ENCODE results near the gene COL4A6.

DNA sequence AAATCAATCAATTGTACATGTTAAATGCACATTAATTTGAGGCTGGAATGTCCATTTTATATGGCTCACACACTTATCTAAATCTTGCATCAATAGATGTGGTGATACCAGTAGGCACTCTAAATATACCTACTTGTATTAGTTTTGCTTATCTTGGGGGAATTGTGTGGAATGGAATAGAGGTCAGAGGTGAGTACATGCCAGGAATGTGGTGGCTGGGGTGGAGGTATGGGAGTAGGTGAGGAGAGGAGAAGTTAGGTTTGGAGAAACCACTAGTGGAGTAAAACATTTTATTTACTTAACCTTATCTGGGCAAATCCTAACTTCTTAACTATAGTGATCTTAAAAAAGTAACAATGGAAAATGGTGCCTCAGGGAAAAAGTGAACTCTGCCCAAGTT lies 183.6 kb downstream of the COL4A6 start:
- TF ChIP-seq, protein P1, sequence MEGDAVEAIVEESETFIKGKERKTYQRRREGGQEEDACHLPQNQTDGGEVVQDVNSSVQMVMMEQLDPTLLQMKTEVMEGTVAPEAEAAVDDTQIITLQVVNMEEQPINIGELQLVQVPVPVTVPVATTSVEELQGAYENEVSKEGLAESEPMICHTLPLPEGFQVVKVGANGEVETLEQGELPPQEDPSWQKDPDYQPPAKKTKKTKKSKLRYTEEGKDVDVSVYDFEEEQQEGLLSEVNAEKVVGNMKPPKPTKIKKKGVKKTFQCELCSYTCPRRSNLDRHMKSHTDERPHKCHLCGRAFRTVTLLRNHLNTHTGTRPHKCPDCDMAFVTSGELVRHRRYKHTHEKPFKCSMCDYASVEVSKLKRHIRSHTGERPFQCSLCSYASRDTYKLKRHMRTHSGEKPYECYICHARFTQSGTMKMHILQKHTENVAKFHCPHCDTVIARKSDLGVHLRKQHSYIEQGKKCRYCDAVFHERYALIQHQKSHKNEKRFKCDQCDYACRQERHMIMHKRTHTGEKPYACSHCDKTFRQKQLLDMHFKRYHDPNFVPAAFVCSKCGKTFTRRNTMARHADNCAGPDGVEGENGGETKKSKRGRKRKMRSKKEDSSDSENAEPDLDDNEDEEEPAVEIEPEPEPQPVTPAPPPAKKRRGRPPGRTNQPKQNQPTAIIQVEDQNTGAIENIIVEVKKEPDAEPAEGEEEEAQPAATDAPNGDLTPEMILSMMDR (IDR thresholded peaks at IDR 0.05 in 8 of 11, conservative IDR thresholded peaks at IDR 0.05 in 3 of 11), result no peak
- TF ChIP-seq POLR2A (IDR thresholded peaks at IDR 0.05) (no peak), POLR2AphosphoS5 (IDR thresholded peaks at IDR 0.05) (no peak)
